K562 (cell line): ENCODE results near the gene PIP4K2A. TPM values are rescaled to one million over a fixed set of nuclear protein-coding genes. Genes with fewer than 3 reads are reported as not detected.

ENCODE experiments used
- ATF1 ChIP-seq, 2 experiments: fragments of 450-650 bp in 1 of 2; IDR thresholded peaks; 2 replicates each; pipeline ENCODE4 v1.6.1; 2016; ENCODE audit warnings: missing compliant biosample characterization in 1 of 2, missing genetic modification characterization in 1 of 2
- CXXC5 ChIP-seq: fragments of 250-450 bp; sonication (Bioruptor Pico); IDR thresholded peaks from 2 replicates; pipeline ENCODE4 v1.8.0; 2022; ENCODE audit warnings: inconsistent platforms, mild to moderate bottlenecking, moderate library complexity
- HCFC1 ChIP-seq: IDR thresholded peaks from 2 replicates; pipeline ENCODE4 v1.6.1; 2012; ENCODE audit warnings: low read depth, low read length, improper control_type of control experiment
- MTA1 ChIP-seq: fragments of 450-650 bp; IDR thresholded peaks from 2 replicates; pipeline ENCODE4 v1.6.1; 2017; ENCODE audit warnings: borderline replicate concordance
- POLR2H ChIP-seq: IDR thresholded peaks from 2 replicates; pipeline ENCODE4 v1.6.1; 2016; ENCODE audit warnings: missing genetic modification characterization, low read depth, mild to moderate bottlenecking, control low read depth, missing compliant biosample characterization, moderate library complexity
- PRMT5 ChIP-seq: sonication (generic); formaldehyde crosslinking; IDR thresholded peaks from 2 replicates; pipeline ENCODE4 v1.5.0; 2020; ENCODE audit warnings: missing genetic modification reagents
- PTRF ChIP-seq: fragments of 450-650 bp; IDR thresholded peaks from 2 replicates; pipeline ENCODE4 v1.6.1; 2016; ENCODE audit warnings: mild to moderate bottlenecking, missing genetic modification characterization, missing compliant biosample characterization
- SNRNP70 ChIP-seq: fragments of 200-400 bp; formaldehyde crosslinking; optimal IDR thresholded peaks from 2 replicates; pipeline ENCODE3; 2017; ENCODE audit warnings: low read depth, low read length
- ZNF232 ChIP-seq: sonication (generic); formaldehyde crosslinking; IDR thresholded peaks from 2 replicates; pipeline ENCODE4 v1.8.0; 2022; ENCODE audit warnings: mild to moderate bottlenecking, missing genetic modification reagents
- ZNF274 ChIP-seq: IDR thresholded peaks from 2 replicates; pipeline ENCODE4 v1.6.1; 2011; ENCODE audit warnings: low read depth, mild to moderate bottlenecking, low read length, moderate library complexity, borderline replicate concordance
- ZNF436 ChIP-seq: fragments of 250-450, 450-650 bp; sonication (Bioruptor Pico); formaldehyde crosslinking; IDR thresholded peaks from 2 replicates; pipeline ENCODE4 v1.7.0; 2020; ENCODE audit warnings: mild to moderate bottlenecking
- polyA plus RNA-seq, 8 experiments: library from polyadenylated mRNA; depleted of rRNA in 4 of 8; stranded (reverse) in 5 of 8; unstranded in 3 of 8; fragments of >200 nt; fragmentation: Nextera tagmentation in 2 of 8; fragmentation: Illumina TruSeq in 1 of 8; extraction: Ambion mirVana in 2 of 8; extraction: Trizol in 1 of 8; gene quantifications; 2 replicates each; pipeline versions ENCODE4 v1.2.1 to v1.2.3, GENCODE V29; 2011 to 2014; ENCODE audit warnings: inconsistent platforms in 1 of 8, missing spikeins in 1 of 8
- total RNA-seq, 7 experiments: library from RNA; depleted of rRNA in 6 of 7; stranded (reverse); fragments of >200 nt in 6 of 7; fragmentation: Illumina TruSeq in 2 of 7; extraction: Trizol in 2 of 7; gene quantifications; 2 replicates each; pipeline versions ENCODE4 v1.2.1 to v1.2.3, GENCODE V29; 2011 to 2021; ENCODE audit warnings: low replicate concordance in 1 of 7
- TF ChIP-seq, protein P1 (sequence below), 2 experiments: fragments of 450-650 bp in 1 of 2; sonication (generic) in 1 of 2; formaldehyde crosslinking in 1 of 2; IDR thresholded peaks; 2 replicates each; pipeline versions ENCODE4 v1.7.1 to v1.9.0; 2016 to 2022; ENCODE audit warnings: inconsistent platforms in 1 of 2, mild to moderate bottlenecking in 1 of 2, missing genetic modification reagents in 1 of 2

Gene PIP4K2A
- total and polyA plus RNA-seq, 9 of the 15 experiments (the other 6 are each of a cell fraction or from before 2014, with no cell fraction given) = 35.6 to 117 (median 71.9) TPM

- TF ChIP-seq, protein P1, sequence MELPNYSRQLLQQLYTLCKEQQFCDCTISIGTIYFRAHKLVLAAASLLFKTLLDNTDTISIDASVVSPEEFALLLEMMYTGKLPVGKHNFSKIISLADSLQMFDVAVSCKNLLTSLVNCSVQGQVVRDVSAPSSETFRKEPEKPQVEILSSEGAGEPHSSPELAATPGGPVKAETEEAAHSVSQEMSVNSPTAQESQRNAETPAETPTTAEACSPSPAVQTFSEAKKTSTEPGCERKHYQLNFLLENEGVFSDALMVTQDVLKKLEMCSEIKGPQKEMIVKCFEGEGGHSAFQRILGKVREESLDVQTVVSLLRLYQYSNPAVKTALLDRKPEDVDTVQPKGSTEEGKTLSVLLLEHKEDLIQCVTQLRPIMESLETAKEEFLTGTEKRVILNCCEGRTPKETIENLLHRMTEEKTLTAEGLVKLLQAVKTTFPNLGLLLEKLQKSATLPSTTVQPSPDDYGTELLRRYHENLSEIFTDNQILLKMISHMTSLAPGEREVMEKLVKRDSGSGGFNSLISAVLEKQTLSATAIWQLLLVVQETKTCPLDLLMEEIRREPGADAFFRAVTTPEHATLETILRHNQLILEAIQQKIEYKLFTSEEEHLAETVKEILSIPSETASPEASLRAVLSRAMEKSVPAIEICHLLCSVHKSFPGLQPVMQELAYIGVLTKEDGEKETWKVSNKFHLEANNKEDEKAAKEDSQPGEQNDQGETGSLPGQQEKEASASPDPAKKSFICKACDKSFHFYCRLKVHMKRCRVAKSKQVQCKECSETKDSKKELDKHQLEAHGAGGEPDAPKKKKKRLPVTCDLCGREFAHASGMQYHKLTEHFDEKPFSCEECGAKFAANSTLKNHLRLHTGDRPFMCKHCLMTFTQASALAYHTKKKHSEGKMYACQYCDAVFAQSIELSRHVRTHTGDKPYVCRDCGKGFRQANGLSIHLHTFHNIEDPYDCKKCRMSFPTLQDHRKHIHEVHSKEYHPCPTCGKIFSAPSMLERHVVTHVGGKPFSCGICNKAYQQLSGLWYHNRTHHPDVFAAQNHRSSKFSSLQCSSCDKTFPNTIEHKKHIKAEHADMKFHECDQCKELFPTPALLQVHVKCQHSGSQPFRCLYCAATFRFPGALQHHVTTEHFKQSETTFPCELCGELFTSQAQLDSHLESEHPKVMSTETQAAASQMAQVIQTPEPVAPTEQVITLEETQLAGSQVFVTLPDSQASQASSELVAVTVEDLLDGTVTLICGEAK (IDR thresholded peaks at IDR 0.05) = 0 out of 2 replicates have a peak, but pooled peaks have one; percentile 48
- TF ChIP-seq, protein P1 (CRISPR knock-in tag; IDR thresholded peaks at IDR 0.05) = no peak
- no peak for TF ChIP-seq HCFC1
- no peak for TF ChIP-seq ZNF232 (CRISPR knock-in tag)
- TF ChIP-seq PRMT5 (CRISPR knock-in tag) = no peak
- TF ChIP-seq PTRF (tag) = no peak
- TF ChIP-seq POLR2H (tag) = no peak
- no peak for TF ChIP-seq ZNF436 (CRISPR knock-in tag)
- no peak for TF ChIP-seq CXXC5 (CRISPR knock-in tag)
- no peak for TF ChIP-seq MTA1
- no peak for TF ChIP-seq ATF1 (CRISPR knock-in tag; IDR thresholded peaks at IDR 0.05)
- TF ChIP-seq ATF1 (tag; IDR thresholded peaks at IDR 0.05) = 0 out of 2 replicates have a peak, but pooled peaks have one; percentile 20
- no peak for TF ChIP-seq SNRNP70
- no peak for TF ChIP-seq ZNF274
These were observed 90.6 kb downstream of the PIP4K2A start (continued) for GRCh38 chr10:22623633-22624253.
